GM21390 (cell line): ENCODE data around the gene VPS33A.
A peak's percentile ranks its signal among the peaks of the same experiment; 100 is the strongest.
"Not testable (repeated sequence)": the region's sequence is repeated elsewhere in the genome, so short reads cannot be mapped to it uniquely, and the experiment has no call there.

Experiments
- ATAC-seq: cut with Tn5 transposase; IDR thresholded peaks from one replicate; pipeline ENCODE4 v1.9.1; 2021; ENCODE audit not compliant: unreplicated experiment

Gene VPS33A

DNA sequence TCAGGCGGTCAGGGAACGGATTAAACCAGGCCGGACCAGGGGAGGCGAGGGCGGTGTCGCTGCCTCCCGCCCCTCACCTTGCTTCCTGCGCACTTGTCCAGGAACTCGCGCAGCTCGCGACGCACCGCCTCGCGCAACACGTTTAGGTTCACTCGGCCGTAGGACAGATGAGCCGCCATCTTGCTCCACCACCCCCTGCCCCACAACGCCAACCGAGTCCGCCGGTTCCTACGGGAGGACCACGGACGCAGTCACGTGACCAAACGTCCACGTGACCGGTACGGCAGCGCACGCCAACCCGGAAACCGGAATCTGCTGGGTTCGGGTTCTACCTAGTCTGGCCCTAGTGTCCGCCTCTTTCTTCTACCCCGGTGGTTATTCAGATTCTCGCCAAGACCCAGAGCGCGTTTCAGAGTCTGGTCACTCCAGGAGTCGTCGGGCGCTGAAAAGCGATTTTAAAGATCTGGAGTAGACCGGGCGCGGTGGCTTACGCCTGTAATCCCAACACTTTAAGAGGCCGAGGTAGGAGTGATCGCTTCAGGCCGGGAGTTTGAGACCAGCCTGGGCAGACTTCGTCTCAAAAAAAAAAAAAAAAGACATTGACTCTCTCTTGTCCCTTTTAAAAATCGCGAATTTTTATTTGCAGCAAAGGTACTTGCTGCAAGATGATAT, at the start of gene VPS33A:
TSS of gene VPS33A (minus strand) at position 265 of the 672 bp plus-strand sequence. CDS start at position 179, 86 bp downstream.
- peak; percentile 87 for ATAC-seq

- no peak for ATAC-seq
Observed at GRCh38 chr12:122312926-122313325, 46.6 kb upstream of the VPS33A start.

- ATAC-seq: no peak
Observed at GRCh38 chr12:122311696-122312095, 45.4 kb upstream of the VPS33A start.

- no peak for ATAC-seq
Observed at GRCh38 chr12:122310626-122311333, 44.5 kb upstream of the VPS33A start.

- ATAC-seq: no peak
Observed at GRCh38 chr12:122309564-122310121, 43.3 kb upstream of the VPS33A start.

DNA sequence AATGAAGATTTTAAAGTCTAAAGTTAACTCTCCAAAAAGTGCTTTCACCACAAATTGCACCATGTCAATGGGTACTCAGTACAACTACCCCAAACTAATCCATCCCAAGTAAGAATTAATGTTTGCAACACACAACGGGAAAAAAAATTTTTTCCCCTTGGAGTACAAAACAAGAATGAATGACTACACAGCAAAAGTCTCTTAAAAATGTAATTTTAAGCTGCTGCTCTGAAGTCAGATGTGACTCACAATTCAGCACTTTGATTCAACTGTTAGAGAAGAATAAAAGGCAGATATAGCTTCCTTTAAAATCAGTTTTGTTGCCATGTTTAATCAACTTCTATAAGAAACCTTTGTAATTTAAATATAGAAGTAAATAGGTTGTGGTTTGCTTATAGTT, 42.5 kb upstream of the VPS33A start:
- no peak for ATAC-seq

DNA sequence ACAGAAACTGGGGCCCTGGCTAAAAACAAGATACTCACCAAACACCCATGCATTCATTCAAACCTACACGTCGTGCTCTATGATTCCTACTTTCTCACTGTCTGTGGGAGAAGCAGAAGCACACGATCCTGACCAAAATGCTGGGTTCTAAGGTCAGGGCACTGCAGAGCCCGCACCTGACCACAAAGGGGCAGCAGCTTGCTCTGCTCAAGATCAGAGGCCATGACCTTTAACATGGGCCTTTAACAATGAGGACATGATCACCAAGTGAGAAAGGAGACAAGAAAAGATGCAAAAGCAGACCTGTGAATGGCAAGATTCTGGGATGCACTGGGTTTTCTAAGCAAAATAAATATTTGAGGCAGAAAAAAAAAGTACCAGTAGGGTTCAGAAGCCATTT, 40.1 kb upstream of the VPS33A start:
- no peak for ATAC-seq

- no peak for ATAC-seq
Observed at GRCh38 chr12:122304924-122305323, 38.6 kb upstream of the VPS33A start.

DNA sequence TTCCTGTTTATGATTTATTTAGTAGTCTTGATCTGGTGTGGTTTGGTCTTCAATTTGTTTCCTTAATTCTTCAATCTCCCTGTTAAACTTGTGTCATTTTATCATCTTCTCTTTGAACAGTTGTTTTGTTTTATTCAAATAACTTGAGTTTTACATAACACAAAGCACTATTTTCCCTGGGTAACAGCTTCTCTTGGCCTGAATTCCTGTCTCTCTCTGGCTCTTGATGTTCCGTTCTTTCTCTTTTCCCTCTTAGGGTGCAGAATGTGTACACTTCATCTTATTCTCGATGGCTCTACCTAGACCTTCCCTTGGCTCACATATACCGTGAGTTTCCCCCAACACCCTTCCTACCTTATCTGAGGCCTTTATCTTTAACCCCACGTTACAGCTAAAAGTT, 36.8 kb upstream of the VPS33A start:
- ATAC-seq: no peak

GRCh38 chr12:122298071-122298748, 31.9 kb upstream of the VPS33A start:
- ATAC-seq: no peak

DNA sequence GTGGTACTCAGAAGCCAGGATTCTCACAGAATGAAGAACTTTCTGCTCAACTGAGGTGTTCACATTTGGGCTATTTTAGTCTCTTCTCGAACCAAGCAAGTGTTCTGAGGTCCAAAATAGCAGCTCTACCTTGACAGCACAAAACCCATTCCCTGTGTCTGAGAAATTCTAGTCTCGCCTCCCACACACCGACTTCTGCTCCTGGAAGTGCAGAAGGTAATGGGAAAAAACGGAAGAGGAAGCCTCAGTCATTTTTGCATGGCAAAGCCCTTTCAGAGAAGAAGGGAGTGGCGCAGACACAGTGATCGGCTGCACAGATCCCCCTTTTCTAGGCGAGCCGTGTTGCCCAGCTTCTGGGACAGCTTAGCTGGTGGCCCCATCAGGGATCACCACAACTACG, 31.2 kb upstream of the VPS33A start:
- no peak for ATAC-seq

GRCh38 chr12:122295877-122296276, 29.6 kb upstream of the VPS33A start:
- no peak for ATAC-seq

- ATAC-seq: no peak
Observed at GRCh38 chr12:122293081-122293480, 26.8 kb upstream of the VPS33A start.

DNA sequence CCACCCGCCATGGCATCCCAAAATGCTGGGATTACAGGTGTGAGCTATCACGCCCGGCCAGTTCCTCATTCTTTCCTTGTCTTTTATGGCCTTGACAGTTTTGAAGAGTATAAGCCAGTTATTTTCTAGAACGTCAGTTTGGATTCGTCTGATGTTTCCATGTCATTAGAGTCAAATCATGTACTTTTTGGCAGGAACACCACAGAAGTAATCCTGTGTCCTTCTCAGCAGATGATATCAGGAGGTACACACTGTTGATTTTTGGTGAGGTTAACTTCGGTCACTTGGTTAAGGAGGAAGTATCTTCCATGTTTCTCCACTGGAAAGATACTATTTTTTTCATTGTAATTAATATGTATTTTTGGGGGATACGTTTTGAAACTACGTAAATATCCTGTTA, 25.1 kb upstream of the VPS33A start:
- ATAC-seq: no peak

GRCh38 chr12:122283680-122284079, 17.4 kb upstream of the VPS33A start:
- no peak for ATAC-seq

- ATAC-seq: no peak
Observed at GRCh38 chr12:122282061-122282460, 15.8 kb upstream of the VPS33A start.

DNA sequence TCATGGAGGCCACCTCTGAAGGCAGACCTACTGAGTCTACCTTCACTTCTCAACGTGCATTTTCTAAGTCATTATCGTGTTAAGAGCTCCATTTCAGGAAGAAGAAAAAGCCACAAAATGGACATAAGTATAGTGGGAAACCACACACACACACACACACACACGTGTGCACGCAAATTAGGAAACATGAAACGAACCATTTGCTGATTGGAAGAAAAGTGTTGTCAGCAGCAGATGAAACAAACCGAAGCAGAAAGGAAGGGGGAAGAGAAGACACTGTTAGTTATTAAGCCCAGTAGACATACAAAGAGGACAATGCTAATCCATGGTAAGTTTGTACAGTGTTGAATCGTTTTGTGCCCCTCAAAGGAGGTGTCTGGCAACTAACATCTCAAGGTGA, 9.9 kb upstream of the VPS33A start:
- ATAC-seq: no peak

- no peak for ATAC-seq
Observed at GRCh38 chr12:122275459-122275858, 9.2 kb upstream of the VPS33A start.

- ATAC-seq: peak; percentile 24
Observed at GRCh38 chr12:122265886-122266229, 436 bp downstream of the VPS33A start.

- no peak for ATAC-seq
Observed at GRCh38 chr12:122265476-122265875, 818 bp downstream of the VPS33A start.

GRCh38 chr12:122260735-122261134, 5.6 kb downstream of the VPS33A start:
- ATAC-seq: not testable (repeated sequence)

DNA sequence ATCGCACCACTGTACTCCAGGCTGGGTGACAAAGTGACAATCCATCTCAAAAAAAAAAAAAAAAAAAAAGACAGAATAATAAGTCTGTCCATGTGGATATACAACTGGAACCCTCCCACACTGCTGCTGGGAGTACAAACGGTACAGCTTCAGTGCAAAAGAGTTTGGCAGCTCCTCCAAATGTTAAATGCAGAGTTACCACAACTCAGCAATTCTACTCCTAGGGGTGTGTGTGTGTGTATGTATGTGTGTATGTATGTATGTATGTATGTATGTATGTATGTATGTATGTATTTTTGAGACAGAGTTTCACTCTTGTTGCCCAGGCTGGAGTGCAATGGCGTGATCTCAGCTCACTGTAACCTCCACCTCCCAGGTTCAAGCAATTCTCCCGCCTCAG, 7.4 kb downstream of the VPS33A start:
- not testable (repeated sequence) for ATAC-seq
